HepG2 (cell line): ENCODE data around the gene HS2ST1. TPM values are rescaled to one million over a fixed set of nuclear protein-coding genes. Genes with fewer than 3 reads are reported as not detected.

ENCODE experiments used
- ATAC-seq: fragments of 200-7000 bp; cut with Tn5 transposase; 3 replicates; pipeline ENCODE4 v1.9.1; 2020; ENCODE audit warnings: mild to moderate bottlenecking, moderate library complexity
- BruUV-seq: library from RNA; stranded (reverse); fragments of 400-500 nt; replicated peaks from 2 replicates; lab custom pipeline; 2021; lab: Mats Ljungman, UMichigan
- CTCF ChIA-PET: fragments of 300-600 bp; formaldehyde crosslinking; extraction: SDS; loops from one replicate; lab custom pipeline; 2021; ENCODE audit warnings: low total read pairs, inconsistent platforms, low intra/inter-chr PET ratio; lab: Yijun Ruan, JAX
- POLR2A ChIA-PET: fragments of 350-600 bp; sonication (Branson Sonifier 250); formaldehyde crosslinking; loops from one replicate; lab custom pipeline; 2020; ENCODE audit warnings: antibody characterized with exemption, inconsistent platforms; lab: Yijun Ruan, JAX
- DNase-seq: peaks from one replicate; pipeline ENCODE4 v3.0.0-alpha.2; 2015; ENCODE audit warnings: low spot score
- FAIRE-seq: peaks from 3 replicates; lab custom pipeline; 2011; peaks lifted over from hg19 to GRCh38; lab: Jason Lieb, UNC
- H2AFZ ChIP-seq: one replicate; pipeline ENCODE4 v1.6.1; 2011; ENCODE audit warnings: low read length, inconsistent platforms
- H3K27ac ChIP-seq: fragments of 300-600 bp; 3 replicates; pipeline ENCODE4 v1.8.0; 2011; ENCODE audit warnings: mixed run types, mild to moderate bottlenecking, mixed read lengths, low read length, inconsistent platforms; ENCODE audit not compliant: insufficient read depth; ENCODE audit errors: extremely low read length
- H3K27me3 ChIP-seq, 2 experiments: fragments of 200-600 bp in 1 of 2; 2 replicates in 1 of 2; 3 replicates in 1 of 2; pipeline versions ENCODE4 v1.6.0 to v1.8.0; 2011; ENCODE audit warnings: low read length in 2 of 2, mild to moderate bottlenecking in 2 of 2, moderate library complexity in 2 of 2, inconsistent platforms in 1 of 2; ENCODE audit not compliant: insufficient read depth in 2 of 2, control insufficient read depth in 1 of 2
- H3K36me3 ChIP-seq, 2 experiments: fragments of 200-600 bp in 1 of 2; replicated peaks in 1 of 2; 2 replicates in 1 of 2; 3 replicates in 1 of 2; pipeline versions ENCODE4 v1.5.1 to v1.8.0; 2011; ENCODE audit warnings: low read length in 2 of 2, inconsistent platforms in 1 of 2; ENCODE audit not compliant: insufficient read depth in 2 of 2, control insufficient read depth in 1 of 2
- H3K4me1 ChIP-seq: 2 replicates; pipeline ENCODE4 v1.5.1; 2012; ENCODE audit warnings: low read length, inconsistent platforms; ENCODE audit not compliant: insufficient read depth
- H3K4me2 ChIP-seq: 2 replicates; pipeline ENCODE4 v1.6.0; 2011; ENCODE audit warnings: low read depth, low read length, inconsistent platforms
- H3K4me3 ChIP-seq, 3 experiments: fragments of 200-600 bp in 1 of 3; sonication (generic), shearing (Covaris generic) in 1 of 3; replicated peaks in 1 of 3; 2 replicates each; pipeline ENCODE4 v1.5.1; 2011 to 2016; ENCODE audit warnings: low read length in 3 of 3, inconsistent platforms in 2 of 3, low read depth in 2 of 3, mild to moderate bottlenecking in 2 of 3, control low read depth in 1 of 3, mixed read lengths in 1 of 3; ENCODE audit not compliant: insufficient read depth in 1 of 3
- H3K79me2 ChIP-seq: one replicate; pipeline ENCODE4 v1.6.1; 2011; ENCODE audit warnings: low read length, inconsistent platforms; ENCODE audit not compliant: insufficient read depth
- H3K9ac ChIP-seq: 2 replicates; pipeline ENCODE4 v1.6.0; 2011; ENCODE audit warnings: mild to moderate bottlenecking, low read depth, low read length, inconsistent platforms; ENCODE audit not compliant: insufficient read depth
- H3K9me3 ChIP-seq: 2 replicates; pipeline ENCODE4 v1.5.1; 2012; ENCODE audit warnings: mild to moderate bottlenecking, low read length
- H4K20me1 ChIP-seq: 2 replicates; pipeline ENCODE4 v1.6.0; 2011; ENCODE audit warnings: inconsistent platforms, mild to moderate bottlenecking, low read length, moderate library complexity; ENCODE audit not compliant: insufficient read depth
- ETV5 ChIP-seq: IDR thresholded peaks from 2 replicates; pipeline ENCODE4 v1.6.1; 2018; ENCODE audit warnings: missing biosample characterization, missing genetic modification reagents, inconsistent platforms, borderline replicate concordance
- FOXA3 ChIP-seq: IDR thresholded peaks from 2 replicates; pipeline ENCODE4 v1.6.1; 2016; ENCODE audit warnings: missing genetic modification reagents, missing compliant biosample characterization
- JUN ChIP-seq: sonication (generic); formaldehyde crosslinking; IDR thresholded peaks from 2 replicates; pipeline ENCODE4 v1.4.0; 2020; ENCODE audit warnings: mild to moderate bottlenecking, missing genetic modification reagents
- KLF15 ChIP-seq: sonication (generic); formaldehyde crosslinking; IDR thresholded peaks from 2 replicates; pipeline ENCODE4 v1.8.1; 2023; ENCODE audit warnings: borderline replicate concordance, mild to moderate bottlenecking, inconsistent platforms, missing genetic modification reagents, mixed read lengths
- MAFF ChIP-seq: IDR thresholded peaks from 2 replicates; pipeline ENCODE4 v1.6.1; 2011; ENCODE audit warnings: low read depth, low read length, improper control_type of control experiment
- RBM22 ChIP-seq: fragments of 200-400 bp; formaldehyde crosslinking; optimal IDR thresholded peaks from 2 replicates; pipeline ENCODE3; 2017; ENCODE audit warnings: mild to moderate bottlenecking, low read length, moderate library complexity
- SOX13 ChIP-seq, 3 experiments: fragments of 450-650 bp in 1 of 3; sonication (generic) in 1 of 3; formaldehyde crosslinking in 1 of 3; IDR thresholded peaks in 2 of 3; conservative IDR thresholded peaks in 1 of 3; 2 replicates each; pipeline versions ENCODE4 v1.5.0 to v1.6.1; 2016 to 2020; ENCODE audit warnings: antibody characterized with exemption in 1 of 3, mild to moderate bottlenecking in 1 of 3, missing compliant biosample characterization in 1 of 3, missing genetic modification reagents in 1 of 3, moderate library complexity in 1 of 3
- TRAFD1 ChIP-seq: sonication (generic); formaldehyde crosslinking; IDR thresholded peaks from 2 replicates; pipeline ENCODE4 v1.5.1; 2020; ENCODE audit warnings: missing genetic modification reagents, mild to moderate bottlenecking, borderline replicate concordance
- U2AF2 ChIP-seq: fragments of 200-400 bp; formaldehyde crosslinking; IDR thresholded peaks from 2 replicates; pipeline ENCODE4 v1.6.1; 2017; ENCODE audit warnings: low read depth, mild to moderate bottlenecking, low read length
- ZNF460 ChIP-seq: sonication (generic); formaldehyde crosslinking; IDR thresholded peaks from 2 replicates; pipeline ENCODE4 v1.5.1; 2020; ENCODE audit warnings: missing genetic modification reagents, mild to moderate bottlenecking, borderline replicate concordance
- ZNF713 ChIP-seq: sonication (generic); formaldehyde crosslinking; IDR thresholded peaks from 2 replicates; pipeline ENCODE4 v1.4.0; 2020; ENCODE audit warnings: mild to moderate bottlenecking, missing genetic modification reagents
- ZNF777 ChIP-seq: sonication (generic); formaldehyde crosslinking; IDR thresholded peaks from 2 replicates; pipeline ENCODE4 v1.4.0; 2020; ENCODE audit warnings: missing genetic modification reagents
- ZNF781 ChIP-seq: sonication (generic); formaldehyde crosslinking; IDR thresholded peaks from 2 replicates; pipeline ENCODE4 v1.5.1; 2020; ENCODE audit warnings: borderline replicate concordance, mild to moderate bottlenecking, missing genetic modification reagents; ENCODE audit errors: not compliant biosample characterization
- WGBS: methylation state at CpG from one replicate; pipeline ENCODE4 v1.1.6; 2017; ENCODE audit warnings: low lambda C conversion rate; 5-methylcytosine and 5-hydroxymethylcytosine counted together
- in situ Hi-C: cut with HindIII; loops from 2 replicates; pipeline ENCODE4 v1.10.0; 2017; ENCODE audit warnings: low pct_unique_long_range_greater_than_20kb; ENCODE audit not compliant: extremely low pct_ligation_motif_present
- intact Hi-C: fragments of 100-400 bp; cut with micrococcal nuclease; formaldehyde crosslinking; loops from one replicate; pipeline ENCODE4 v1.10.0; 2022; ENCODE audit not compliant: unreplicated experiment
- polyA plus RNA-seq, 8 experiments: library from polyadenylated mRNA; depleted of rRNA in 3 of 8; stranded (reverse) in 7 of 8; unstranded in 1 of 8; fragments of >200 nt; fragmentation: Illumina TruSeq in 4 of 8; extraction: Trizol in 4 of 8; gene quantifications; 2 replicates each; pipeline versions ENCODE4 v1.2.1 to v1.2.3, GENCODE V29; 2011 to 2016; ENCODE audit warnings: low read depth in 4 of 8, missing spikeins in 1 of 8, mixed read lengths in 1 of 8; ENCODE audit not compliant: insufficient read depth in 1 of 8
- total RNA-seq, 5 experiments: library from RNA; depleted of rRNA; stranded (reverse); fragments of >200 nt; fragmentation: Illumina TruSeq; extraction: Trizol; gene quantifications; 2 replicates each; pipeline ENCODE4 v1.2.3, GENCODE V29; 2016; ENCODE audit warnings: low read depth in 1 of 5
- TF ChIP-seq, protein P1 (sequence below): sonication (generic); formaldehyde crosslinking; IDR thresholded peaks from 2 replicates; pipeline ENCODE4 v1.4.0; 2020; ENCODE audit warnings: mild to moderate bottlenecking, missing genetic modification reagents

The HS2ST1 gene
- total and polyA plus RNA-seq, 2 of the 13 experiments (the other 11 are each of a cell fraction or from before 2014, with no cell fraction given), result 22.1 to 58.7 TPM

DNA sequence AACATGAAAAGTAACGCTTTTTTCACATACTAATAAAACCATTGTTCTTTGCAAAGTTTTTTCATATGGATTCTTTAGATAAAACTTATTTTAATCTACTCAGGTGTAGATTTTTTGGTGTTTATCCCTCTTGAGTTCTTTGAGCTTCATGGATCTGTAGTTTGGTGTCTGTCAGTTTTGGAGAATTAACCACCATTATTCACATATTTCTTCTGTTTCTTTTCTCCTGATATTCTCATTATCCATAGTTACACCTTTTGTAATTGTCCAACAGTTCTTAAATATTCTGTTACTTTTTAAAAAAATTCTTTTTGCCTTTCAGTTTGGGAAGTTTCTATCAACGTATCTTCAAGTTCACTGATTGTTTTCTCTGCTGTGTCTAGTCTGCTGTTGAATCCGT, 18.6 kb downstream of the HS2ST1 start:
- Histone ChIP-seq H4K20me1 (no peaks in the 10 kb centered on the region), H3K4me1 (peaks cover 60% of the 10 kb centered on the region), H3K79me2 (peaks cover 100% of the 10 kb centered on the region), H3K9ac (peak overlapping the region; percentile 77; the same call in 1 of the 2 replicates), H2AFZ (peak overlapping the region; percentile 56), H3K27me3 (no peaks in the 10 kb centered on the region), H3K36me3 (no peaks in the 10 kb centered on the region), H3K4me2 (peak overlapping the region; percentile 89), H3K27ac (peak overlapping the region; percentile 81), H3K9me3 (no peaks in the 10 kb centered on the region), H3K4me3 (peak overlapping the region; percentile 53 to 73 (median 63); a peak in 4 of 6 replicates)
- 55% methylated on average over 3 of the region's 3 CpGs for WGBS
- TF ChIP-seq ZNF777 (CRISPR knock-in tag), result no peak
- TF ChIP-seq SOX13 (IDR thresholded peaks at IDR 0.05), result no peak
- TF ChIP-seq SOX13 (CRISPR knock-in tag; conservative IDR thresholded peaks at IDR 0.05 in 1 of 2, IDR thresholded peaks at IDR 0.05 in 1 of 2), result no peak
- TF ChIP-seq KLF15 (CRISPR knock-in tag), result no peak
- TF ChIP-seq U2AF2, result no peak
- no peak for TF ChIP-seq FOXA3 (CRISPR knock-in tag)
- TF ChIP-seq JUN (CRISPR knock-in tag), result no peak
- TF ChIP-seq ETV5 (CRISPR knock-in tag), result no peak
- no peak for TF ChIP-seq TRAFD1 (CRISPR knock-in tag)
- TF ChIP-seq, protein P1, sequence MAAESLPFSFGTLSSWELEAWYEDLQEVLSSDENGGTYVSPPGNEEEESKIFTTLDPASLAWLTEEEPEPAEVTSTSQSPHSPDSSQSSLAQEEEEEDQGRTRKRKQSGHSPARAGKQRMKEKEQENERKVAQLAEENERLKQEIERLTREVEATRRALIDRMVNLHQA (CRISPR knock-in tag), result no peak
- no peak for TF ChIP-seq ZNF713 (CRISPR knock-in tag)
- no peak for TF ChIP-seq ZNF460 (CRISPR knock-in tag)
- no peak for TF ChIP-seq RBM22
- no peak for TF ChIP-seq MAFF
- no peak for TF ChIP-seq ZNF781 (CRISPR knock-in tag)
- ATAC-seq (no peak), DNase-seq (no peak), FAIRE-seq (no peak)
- intact Hi-C loops, result no loop called here
- in situ Hi-C loops, result no loop called here
- ChIA-PET POLR2A (interaction anchor here (0.6 to 4.6 kb wide), 3 partner anchors 19 to 159 kb away, joined by 4 to 65 read pairs (median 12); partner anchors contain the start of genes HS2ST1 and SELENOF), CTCF (no interaction called here)
- BruUV-seq, result no TSS peak
